Astrocyte (in vitro differentiated cells and primary cell): Measurements from ENCODE around the gene STAT3. TPM values are rescaled to one million over a fixed set of nuclear protein-coding genes. Genes with fewer than 3 reads are reported as not detected.

Experiments used
- DNase-seq: peaks from one replicate; pipeline ENCODE4 v3.0.0-alpha.2; 2010; ENCODE audit warnings: low read depth
- FAIRE-seq: peaks from 2 replicates; lab custom pipeline; 2011; peaks lifted over from hg19 to GRCh38; lab: Jason Lieb, UNC
- H2AFZ ChIP-seq: 2 replicates; pipeline ENCODE4 v1.6.0; 2012; ENCODE audit warnings: low read depth, low read length, inconsistent platforms
- H3K27ac ChIP-seq: 2 replicates; pipeline ENCODE4 v1.5.1; 2011; ENCODE audit warnings: low read depth, low read length, inconsistent platforms
- H3K27me3 ChIP-seq: 2 replicates; pipeline ENCODE4 v1.6.0; 2011; ENCODE audit warnings: low read length, inconsistent platforms; ENCODE audit not compliant: insufficient read depth
- H3K36me3 ChIP-seq: 2 replicates; pipeline ENCODE4 v1.5.1; 2011; ENCODE audit warnings: low read length, inconsistent platforms; ENCODE audit not compliant: insufficient read depth
- H3K4me1 ChIP-seq: 2 replicates; pipeline ENCODE4 v1.5.1; 2011; ENCODE audit warnings: low read length, inconsistent platforms; ENCODE audit not compliant: insufficient read depth
- H3K4me2 ChIP-seq: 2 replicates; pipeline ENCODE4 v1.6.0; 2012; ENCODE audit warnings: low read length, inconsistent platforms
- H3K4me3 ChIP-seq: 2 replicates; pipeline ENCODE4 v1.5.1; 2011; ENCODE audit warnings: low read depth, mild to moderate bottlenecking, low read length, inconsistent platforms; ENCODE audit not compliant: insufficient read depth
- H3K79me2 ChIP-seq: 2 replicates; pipeline ENCODE4 v1.6.0; 2012; ENCODE audit warnings: mild to moderate bottlenecking, low read length, inconsistent platforms; ENCODE audit not compliant: insufficient read depth
- H3K9ac ChIP-seq: 2 replicates; pipeline ENCODE4 v1.6.0; 2012; ENCODE audit warnings: mild to moderate bottlenecking, low read length, inconsistent platforms
- H3K9me3 ChIP-seq: 2 replicates; pipeline ENCODE4 v1.5.1; 2012; ENCODE audit warnings: low read depth, mild to moderate bottlenecking, low read length, inconsistent platforms; ENCODE audit not compliant: insufficient read depth
- H4K20me1 ChIP-seq: 2 replicates; pipeline ENCODE4 v1.6.0; 2012; ENCODE audit warnings: low read length, inconsistent platforms; ENCODE audit not compliant: insufficient read depth
- H3K27ac Mint-ChIP-seq: one replicate; pipeline ENCODE4 v1.8.0; 2021; ENCODE audit warnings: mild to moderate bottlenecking, mixed read lengths; ENCODE audit not compliant: unreplicated experiment
- H3K27me3 Mint-ChIP-seq: one replicate; pipeline ENCODE4 v1.8.0; 2021; ENCODE audit warnings: low read depth, mixed read lengths; ENCODE audit not compliant: unreplicated experiment
- H3K36me3 Mint-ChIP-seq: one replicate; pipeline ENCODE4 v1.8.0; 2021; ENCODE audit warnings: low read depth, mixed read lengths; ENCODE audit not compliant: unreplicated experiment
- H3K4me1 Mint-ChIP-seq: one replicate; pipeline ENCODE4 v1.8.0; 2021; ENCODE audit warnings: low read depth, mixed read lengths; ENCODE audit not compliant: unreplicated experiment
- H3K4me3 Mint-ChIP-seq: one replicate; pipeline ENCODE4 v1.8.0; 2021; ENCODE audit warnings: mild to moderate bottlenecking, moderate library complexity, mixed read lengths; ENCODE audit not compliant: unreplicated experiment
- H3K9me3 Mint-ChIP-seq: one replicate; pipeline ENCODE4 v1.8.0; 2021; ENCODE audit warnings: mild to moderate bottlenecking, mixed read lengths; ENCODE audit not compliant: unreplicated experiment
- EZH2 ChIP-seq: IDR thresholded peaks from 2 replicates; pipeline ENCODE4 v1.6.1; 2012; ENCODE audit warnings: mild to moderate bottlenecking, low read length, inconsistent platforms; ENCODE audit not compliant: insufficient read depth
- total RNA-seq: library from RNA; stranded (reverse); gene quantifications from 2 replicates; pipeline ENCODE4 v1.2.1, GENCODE V29; 2021
- TF ChIP-seq, protein P1 (sequence below): IDR thresholded peaks from 2 replicates; pipeline ENCODE4 v1.5.1; 2011; ENCODE audit warnings: low read depth, mild to moderate bottlenecking, inconsistent platforms, low read length, moderate library complexity; ENCODE audit not compliant: insufficient read depth

Gene STAT3
- total RNA-seq, 1 donor from 2014 or later, result 145 TPM

DNA sequence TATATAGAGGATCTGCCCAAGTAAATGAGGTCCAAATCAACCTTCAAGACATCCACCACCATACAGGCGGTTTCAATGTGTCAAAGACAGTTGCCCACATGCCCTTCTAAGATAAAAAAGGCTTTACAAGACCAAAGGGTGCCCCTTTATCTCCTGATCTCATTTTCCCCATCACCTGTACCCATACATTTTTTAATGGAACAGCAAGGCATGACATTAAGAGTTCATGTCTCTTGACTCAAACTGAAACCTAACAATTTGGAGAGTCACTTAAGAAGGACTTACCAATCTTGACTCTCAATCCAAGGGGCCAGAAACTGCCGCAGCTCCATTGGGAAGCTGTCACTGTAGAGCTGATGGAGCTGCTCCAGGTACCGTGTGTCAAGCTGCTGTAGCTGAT lies 40.1 kb downstream of the STAT3 start:
- no peak for FAIRE-seq
- Mint-ChIP-seq H3K27me3 (no peaks in the 10 kb centered on the region), H3K36me3 (peaks cover 20% of the 10 kb centered on the region), H3K27ac (no peak overlapping the region), H3K9me3 (no peaks in the 10 kb centered on the region), H3K4me3 (no peak overlapping the region), H3K4me1 (peaks cover 20% of the 10 kb centered on the region)
- H3K4me3 ChIP-seq, result no peak overlapping the region
- no peak overlapping the region for H3K9ac ChIP-seq
- peaks cover 63% of the 10 kb centered on the region for H4K20me1 ChIP-seq
- no peaks in the 10 kb centered on the region for H3K9me3 ChIP-seq
- peak overlapping the region; percentile 72 for H3K27ac ChIP-seq
- no peaks in the 10 kb centered on the region for H3K27me3 ChIP-seq
- peaks cover 13% of the 10 kb centered on the region for H3K4me1 ChIP-seq
- TF ChIP-seq, protein P1, sequence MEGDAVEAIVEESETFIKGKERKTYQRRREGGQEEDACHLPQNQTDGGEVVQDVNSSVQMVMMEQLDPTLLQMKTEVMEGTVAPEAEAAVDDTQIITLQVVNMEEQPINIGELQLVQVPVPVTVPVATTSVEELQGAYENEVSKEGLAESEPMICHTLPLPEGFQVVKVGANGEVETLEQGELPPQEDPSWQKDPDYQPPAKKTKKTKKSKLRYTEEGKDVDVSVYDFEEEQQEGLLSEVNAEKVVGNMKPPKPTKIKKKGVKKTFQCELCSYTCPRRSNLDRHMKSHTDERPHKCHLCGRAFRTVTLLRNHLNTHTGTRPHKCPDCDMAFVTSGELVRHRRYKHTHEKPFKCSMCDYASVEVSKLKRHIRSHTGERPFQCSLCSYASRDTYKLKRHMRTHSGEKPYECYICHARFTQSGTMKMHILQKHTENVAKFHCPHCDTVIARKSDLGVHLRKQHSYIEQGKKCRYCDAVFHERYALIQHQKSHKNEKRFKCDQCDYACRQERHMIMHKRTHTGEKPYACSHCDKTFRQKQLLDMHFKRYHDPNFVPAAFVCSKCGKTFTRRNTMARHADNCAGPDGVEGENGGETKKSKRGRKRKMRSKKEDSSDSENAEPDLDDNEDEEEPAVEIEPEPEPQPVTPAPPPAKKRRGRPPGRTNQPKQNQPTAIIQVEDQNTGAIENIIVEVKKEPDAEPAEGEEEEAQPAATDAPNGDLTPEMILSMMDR, result no peak
- no peak for TF ChIP-seq EZH2
- H3K36me3 ChIP-seq, result peaks cover 8% of the 10 kb centered on the region
- no peak overlapping the region for H3K4me2 ChIP-seq
- DNase-seq, result no peak
- H2AFZ ChIP-seq, result no peak overlapping the region
- H3K79me2 ChIP-seq, result peaks cover 54% of the 10 kb centered on the region

DNA sequence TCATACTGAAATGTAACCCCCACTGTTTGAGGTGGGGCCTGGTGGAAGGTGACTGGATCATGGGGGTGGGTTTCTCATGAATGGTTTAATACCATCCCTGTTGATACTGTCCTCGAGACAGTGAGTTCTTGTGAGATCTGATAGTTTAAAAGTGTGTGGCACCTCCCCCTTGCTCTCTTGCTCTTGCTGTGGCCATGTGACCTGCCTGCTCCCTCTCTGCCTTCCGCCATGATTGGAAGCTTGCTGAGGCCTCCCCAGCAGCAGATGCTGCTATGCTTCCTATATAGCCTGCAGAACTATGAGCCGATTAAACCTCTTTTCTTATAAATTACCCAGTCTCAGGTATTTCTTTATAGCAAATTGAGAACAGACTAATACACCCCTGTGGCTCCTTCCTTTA lies 40.6 kb downstream of the STAT3 start:
- Mint-ChIP-seq H3K4me3 (no peak overlapping the region), H3K9me3 (no peaks in the 10 kb centered on the region), H3K27me3 (no peaks in the 10 kb centered on the region), H3K36me3 (peaks cover 22% of the 10 kb centered on the region), H3K27ac (no peak overlapping the region), H3K4me1 (peaks cover 23% of the 10 kb centered on the region)
- FAIRE-seq (no peak), DNase-seq (no peak)
- peaks cover 18% of the 10 kb centered on the region for H3K4me1 ChIP-seq
- H3K27me3 ChIP-seq, result no peaks in the 10 kb centered on the region
- no peak overlapping the region for H3K4me3 ChIP-seq
- peak overlapping the region; percentile 61 for H3K4me2 ChIP-seq
- H3K27ac ChIP-seq, result peak overlapping the region; percentile 72
- peaks cover 65% of the 10 kb centered on the region for H4K20me1 ChIP-seq
- TF ChIP-seq, protein P1, result no peak
- TF ChIP-seq EZH2, result no peak
- H3K79me2 ChIP-seq, result peaks cover 50% of the 10 kb centered on the region
- H3K9ac ChIP-seq, result peak overlapping the region; percentile 50
- H3K36me3 ChIP-seq, result peaks cover 8% of the 10 kb centered on the region
- no peak overlapping the region for H2AFZ ChIP-seq
- H3K9me3 ChIP-seq, result no peaks in the 10 kb centered on the region

DNA sequence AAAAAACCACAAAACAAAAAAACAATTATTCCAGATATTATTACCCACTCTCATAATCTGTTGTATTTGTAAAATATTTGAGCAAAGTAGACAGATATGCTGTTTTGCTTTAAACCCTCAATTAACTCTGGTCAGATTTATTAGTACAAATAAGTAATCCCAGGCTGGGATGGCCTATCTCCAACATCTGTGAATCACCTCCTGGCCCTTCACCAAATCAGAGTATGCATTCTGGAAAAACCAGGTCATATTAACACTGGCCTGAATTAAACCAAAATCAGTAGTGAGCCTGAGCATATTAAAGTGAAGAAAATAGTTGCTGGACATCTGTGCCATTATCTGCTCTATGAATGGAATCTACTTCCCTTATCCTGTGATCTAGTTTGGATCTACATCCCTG lies 41.0 kb downstream of the STAT3 start:
- Mint-ChIP-seq H3K27me3 (no peaks in the 10 kb centered on the region), H3K4me1 (peaks cover 23% of the 10 kb centered on the region), H3K36me3 (peaks cover 26% of the 10 kb centered on the region), H3K27ac (no peak overlapping the region), H3K9me3 (no peaks in the 10 kb centered on the region), H3K4me3 (no peak overlapping the region)
- H3K4me3 ChIP-seq, result no peak overlapping the region
- peaks cover 22% of the 10 kb centered on the region for H3K4me1 ChIP-seq
- no peaks in the 10 kb centered on the region for H3K27me3 ChIP-seq
- peak overlapping the region; percentile 50 for H3K9ac ChIP-seq
- no peaks in the 10 kb centered on the region for H3K9me3 ChIP-seq
- H3K27ac ChIP-seq, result peak overlapping the region; percentile 72
- H3K36me3 ChIP-seq, result peaks cover 8% of the 10 kb centered on the region
- no peak overlapping the region for H2AFZ ChIP-seq
- FAIRE-seq (peak; percentile 71), DNase-seq (peak; percentile 85)
- peak overlapping the region; percentile 61 for H3K4me2 ChIP-seq
- H3K79me2 ChIP-seq, result peaks cover 46% of the 10 kb centered on the region
- peaks cover 65% of the 10 kb centered on the region for H4K20me1 ChIP-seq
- TF ChIP-seq EZH2, result no peak
- TF ChIP-seq, protein P1, result no peak
